ENCODE measurements around the gene HS3ST5.

DNA sequence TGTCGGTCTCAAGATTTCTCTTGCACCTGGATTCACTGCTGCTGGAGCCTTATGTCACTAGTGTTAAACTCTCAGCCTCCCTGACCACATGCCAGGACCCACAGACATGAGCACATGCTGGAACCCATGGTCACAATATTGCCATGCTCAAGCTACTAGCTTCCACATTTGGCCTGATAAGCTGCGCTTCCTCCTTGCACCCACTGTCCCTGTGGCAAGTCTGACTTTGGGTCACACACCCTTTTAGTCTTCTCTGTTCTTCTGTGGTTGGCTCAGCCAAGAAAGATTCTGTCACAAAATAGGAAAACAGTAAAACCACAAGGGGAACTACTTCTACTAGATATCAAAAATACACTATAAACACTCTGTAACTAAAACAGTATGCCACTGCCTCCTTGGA is 303.0 kb downstream of the HS3ST5 start:
- no peak for TF ChIP-seq POLR2AphosphoS5 (IDR thresholded peaks at IDR 0.05; ENCODE audit: low read depth, low read length)
- TF ChIP-seq, protein P1, sequence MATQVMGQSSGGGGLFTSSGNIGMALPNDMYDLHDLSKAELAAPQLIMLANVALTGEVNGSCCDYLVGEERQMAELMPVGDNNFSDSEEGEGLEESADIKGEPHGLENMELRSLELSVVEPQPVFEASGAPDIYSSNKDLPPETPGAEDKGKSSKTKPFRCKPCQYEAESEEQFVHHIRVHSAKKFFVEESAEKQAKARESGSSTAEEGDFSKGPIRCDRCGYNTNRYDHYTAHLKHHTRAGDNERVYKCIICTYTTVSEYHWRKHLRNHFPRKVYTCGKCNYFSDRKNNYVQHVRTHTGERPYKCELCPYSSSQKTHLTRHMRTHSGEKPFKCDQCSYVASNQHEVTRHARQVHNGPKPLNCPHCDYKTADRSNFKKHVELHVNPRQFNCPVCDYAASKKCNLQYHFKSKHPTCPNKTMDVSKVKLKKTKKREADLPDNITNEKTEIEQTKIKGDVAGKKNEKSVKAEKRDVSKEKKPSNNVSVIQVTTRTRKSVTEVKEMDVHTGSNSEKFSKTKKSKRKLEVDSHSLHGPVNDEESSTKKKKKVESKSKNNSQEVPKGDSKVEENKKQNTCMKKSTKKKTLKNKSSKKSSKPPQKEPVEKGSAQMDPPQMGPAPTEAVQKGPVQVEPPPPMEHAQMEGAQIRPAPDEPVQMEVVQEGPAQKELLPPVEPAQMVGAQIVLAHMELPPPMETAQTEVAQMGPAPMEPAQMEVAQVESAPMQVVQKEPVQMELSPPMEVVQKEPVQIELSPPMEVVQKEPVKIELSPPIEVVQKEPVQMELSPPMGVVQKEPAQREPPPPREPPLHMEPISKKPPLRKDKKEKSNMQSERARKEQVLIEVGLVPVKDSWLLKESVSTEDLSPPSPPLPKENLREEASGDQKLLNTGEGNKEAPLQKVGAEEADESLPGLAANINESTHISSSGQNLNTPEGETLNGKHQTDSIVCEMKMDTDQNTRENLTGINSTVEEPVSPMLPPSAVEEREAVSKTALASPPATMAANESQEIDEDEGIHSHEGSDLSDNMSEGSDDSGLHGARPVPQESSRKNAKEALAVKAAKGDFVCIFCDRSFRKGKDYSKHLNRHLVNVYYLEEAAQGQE (IDR thresholded peaks at IDR 0.05; ENCODE audit: insufficient read depth in 1 of 2, low read depth in 2 of 2, low read length in 2 of 2), result no peak
- no peak for TF ChIP-seq SIN3A (IDR thresholded peaks at IDR 0.05; ENCODE audit: borderline replicate concordance, insufficient read depth, low read length)

All from PFSK-1 (cell line).